ENCODE measurements around the gene AJM1.

GRCh38 chr9:136865041-136865767 is 22.9 kb downstream of the AJM1 start:
- TF ChIP-seq POLR2A (IDR thresholded peaks at IDR 0.05; ENCODE audit: low read depth, low read length), result no peak
- no peak for TF ChIP-seq TAF1 (IDR thresholded peaks at IDR 0.05; ENCODE audit: borderline replicate concordance, low read depth, low read length)
